IMR-90 (cell line): Measurements from ENCODE around the gene SYNPR. TPM values are rescaled to one million over a fixed set of nuclear protein-coding genes. Genes with fewer than 3 reads are reported as not detected.

Experiments used
- ATAC-seq: fragments of 200-7000 bp; cut with Tn5 transposase; 2 replicates; pipeline ENCODE4 v1.9.1; 2020; ENCODE audit warnings: low read depth, mild to moderate bottlenecking, moderate library complexity
- BruUV-seq: library from RNA; stranded (reverse); fragments of 400-500 nt; replicated peaks from 2 replicates; lab custom pipeline; 2021; lab: Mats Ljungman, UMichigan
- CTCF ChIA-PET: fragments of 300-600 bp; formaldehyde crosslinking; extraction: SDS; loops from one replicate; lab custom pipeline; 2021; ENCODE audit warnings: antibody characterized with exemption; lab: Yijun Ruan, JAX
- POLR2A ChIA-PET: fragments of 300-600 bp; sonication (Branson Sonifier 250); formaldehyde crosslinking; loops from one replicate; lab custom pipeline; 2022; ENCODE audit warnings: antibody characterized with exemption; ENCODE audit not compliant: unreplicated experiment; lab: Charles Lee
- DNase-seq: peaks from one replicate; pipeline ENCODE4 v3.0.0; 2013
- H2AFZ ChIP-seq: replicated peaks from 2 replicates; pipeline ENCODE3; 2013; ENCODE audit warnings: low read length, mild to moderate bottlenecking; ENCODE audit not compliant: poor library complexity
- H2AK5ac ChIP-seq: 2 replicates; pipeline ENCODE4 v1.6.1; 2013; ENCODE audit warnings: low read depth, low read length, inconsistent platforms
- H2AK9ac ChIP-seq: replicated peaks from 2 replicates; pipeline ENCODE3; 2013; ENCODE audit warnings: mild to moderate bottlenecking, low read depth, low read length, moderate library complexity; ENCODE audit not compliant: poor library complexity
- H2BK120ac ChIP-seq: 2 replicates; pipeline ENCODE4 v1.6.1; 2013; ENCODE audit warnings: low read depth, low read length, inconsistent platforms
- H2BK15ac ChIP-seq: 3 replicates; pipeline ENCODE4 v1.6.1; 2013; ENCODE audit warnings: low read depth, low read length, inconsistent platforms
- H2BK20ac ChIP-seq: 2 replicates; pipeline ENCODE4 v1.6.1; 2013; ENCODE audit warnings: low read depth, mild to moderate bottlenecking, inconsistent platforms, low read length, moderate library complexity
- H2BK5ac ChIP-seq: 2 replicates; pipeline ENCODE4 v1.6.1; 2013; ENCODE audit warnings: mild to moderate bottlenecking, low read depth, low read length, inconsistent platforms; ENCODE audit not compliant: poor library complexity, severe bottlenecking
- H3K14ac ChIP-seq: replicated peaks from 2 replicates; pipeline ENCODE4 v1.6.1; 2013; ENCODE audit warnings: low read depth, low read length, inconsistent platforms
- H3K18ac ChIP-seq: 2 replicates; pipeline ENCODE4 v1.6.1; 2013; ENCODE audit warnings: low read depth, low read length, control low read depth
- H3K23ac ChIP-seq: 2 replicates; pipeline ENCODE4 v1.6.1; 2013; ENCODE audit warnings: low read depth, low read length, inconsistent platforms
- H3K27ac ChIP-seq: 2 replicates; pipeline ENCODE4 v1.5.1; 2013; ENCODE audit warnings: mild to moderate bottlenecking, control low read depth, low read length; ENCODE audit not compliant: insufficient read depth
- H3K27me3 ChIP-seq: 2 replicates; pipeline ENCODE4 v1.6.1; 2013; ENCODE audit warnings: low read length; ENCODE audit not compliant: control insufficient read depth, insufficient read depth
- H3K36me3 ChIP-seq: 2 replicates; pipeline ENCODE4 v1.6.1; 2013; ENCODE audit warnings: low read length, mixed read lengths; ENCODE audit not compliant: control insufficient read depth, insufficient read depth
- H3K4ac ChIP-seq: 2 replicates; pipeline ENCODE4 v1.6.1; 2013; ENCODE audit warnings: low read depth, low read length, inconsistent platforms
- H3K4me1 ChIP-seq: 2 replicates; pipeline ENCODE4 v1.6.1; 2013; ENCODE audit warnings: low read length, mixed read lengths; ENCODE audit not compliant: control insufficient read depth, insufficient read depth
- H3K4me2 ChIP-seq: 2 replicates; pipeline ENCODE4 v1.6.1; 2013; ENCODE audit warnings: low read depth, mild to moderate bottlenecking, control low read depth, low read length, moderate library complexity
- H3K4me3 ChIP-seq: 2 replicates; pipeline ENCODE4 v1.5.1; 2013; ENCODE audit warnings: low read depth, mild to moderate bottlenecking, control low read depth, low read length, moderate library complexity; ENCODE audit not compliant: insufficient read depth
- H3K56ac ChIP-seq: 2 replicates; pipeline ENCODE4 v1.6.1; 2013; ENCODE audit warnings: low read length, inconsistent platforms; ENCODE audit not compliant: insufficient read depth; ENCODE audit errors: extremely low read depth
- H3K79me1 ChIP-seq, 2 experiments: 2 replicates each; pipeline ENCODE4 v1.6.1; 2013; ENCODE audit warnings: low read length in 2 of 2, inconsistent platforms in 1 of 2, low read depth in 1 of 2
- H3K9ac ChIP-seq: 2 replicates; pipeline ENCODE4 v1.6.1; 2013; ENCODE audit warnings: low read depth, low read length, control low read depth
- H3K9me1 ChIP-seq: 2 replicates; pipeline ENCODE4 v1.6.1; 2013; ENCODE audit warnings: low read length, inconsistent platforms; ENCODE audit not compliant: insufficient read depth
- H3K9me3 ChIP-seq: 2 replicates; pipeline ENCODE4 v1.6.1; 2013; ENCODE audit warnings: low read length; ENCODE audit not compliant: control insufficient read depth, insufficient read depth
- H4K20me1 ChIP-seq: 2 replicates; pipeline ENCODE4 v1.6.1; 2013; ENCODE audit warnings: low read length, inconsistent platforms; ENCODE audit not compliant: insufficient read depth
- H4K5ac ChIP-seq: 2 replicates; pipeline ENCODE4 v1.6.1; 2013; ENCODE audit warnings: mild to moderate bottlenecking, low read depth, low read length, control low read depth
- H4K8ac ChIP-seq, 2 experiments: 2 replicates each; pipeline ENCODE4 v1.6.1; 2013; ENCODE audit warnings: low read depth in 2 of 2, low read length in 2 of 2, control low read depth in 1 of 2, inconsistent platforms in 1 of 2
- H4K91ac ChIP-seq: 2 replicates; pipeline ENCODE4 v1.6.1; 2013; ENCODE audit warnings: low read depth, low read length, inconsistent platforms; ENCODE audit not compliant: insufficient read depth
- BHLHE40 ChIP-seq: fragments of 150-350 bp; IDR thresholded peaks from 2 replicates; pipeline ENCODE4 v1.6.1; 2016; ENCODE audit warnings: mild to moderate bottlenecking, low read depth, low read length
- CEBPB ChIP-seq: IDR thresholded peaks from 2 replicates; pipeline ENCODE4 v1.6.1; 2012; ENCODE audit warnings: low read depth, low read length, improper control_type of control experiment
- ELK1 ChIP-seq: fragments of 150-350 bp; IDR thresholded peaks from 2 replicates; pipeline ENCODE4 v1.6.1; 2016; ENCODE audit warnings: low read depth, mild to moderate bottlenecking, low read length, moderate library complexity, borderline replicate concordance
- MAFK ChIP-seq: IDR thresholded peaks from 2 replicates; pipeline ENCODE4 v1.6.1; 2012; ENCODE audit warnings: low read depth, low read length, improper control_type of control experiment
- POLR2A ChIP-seq: IDR thresholded peaks from 2 replicates; pipeline ENCODE4 v1.6.1; 2012; ENCODE audit warnings: mild to moderate bottlenecking, low read depth, low read length
- RFX5 ChIP-seq: IDR thresholded peaks from 2 replicates; pipeline ENCODE4 v1.8.0; 2012; ENCODE audit warnings: low read depth, mild to moderate bottlenecking, low read length, moderate library complexity
- SMC3 ChIP-seq: fragments of 150-350 bp; IDR thresholded peaks from 2 replicates; pipeline ENCODE4 v1.6.1; 2016; ENCODE audit warnings: low read depth, mild to moderate bottlenecking, antibody characterized with exemption, low read length, moderate library complexity
- USF2 ChIP-seq: fragments of 150-350 bp; IDR thresholded peaks from 2 replicates; pipeline ENCODE4 v1.6.1; 2017; ENCODE audit warnings: mild to moderate bottlenecking, antibody characterized with exemption, low read length, low read depth
- WGBS, 2 experiments: methylation state at CpG; one replicate each; pipeline versions ENCODE4 v1.1.5 to v1.1.7; 2013; ENCODE audit warnings: missing lambda C conversion rate in 2 of 2; ENCODE audit not compliant: insufficient read length in 1 of 2; ENCODE audit errors: extremely low coverage in 2 of 2; 5-methylcytosine and 5-hydroxymethylcytosine counted together
- dilution Hi-C: fragments of 300-500 bp; cut with HindIII; formaldehyde crosslinking; loops from one replicate; pipeline ENCODE4 v1.14.3; 2018; ENCODE audit warnings: low sequenced_read_pairs; ENCODE audit not compliant: unreplicated experiment
- in situ Hi-C: fragments of 300-500 bp; cut with MboI; formaldehyde crosslinking; loops from 3 replicates; pipeline ENCODE4 v1.14.3; 2019; ENCODE audit warnings: low sequenced_read_pairs, inconsistent platforms, mixed read lengths
- intact Hi-C: fragments of 100-400 bp; cut with micrococcal nuclease; formaldehyde crosslinking; loops from 2 replicates; pipeline ENCODE4 v1.10.0; 2022
- polyA plus RNA-seq, 3 experiments: library from polyadenylated mRNA; depleted of rRNA; stranded (reverse); fragments of >200 nt; gene quantifications; 2 replicates each; pipeline ENCODE4 v1.2.3, GENCODE V29; 2012; ENCODE audit warnings: low replicate concordance in 1 of 3
- total RNA-seq: library from RNA; depleted of rRNA; stranded (reverse); fragments of >200 nt; gene quantifications from 2 replicates; pipeline ENCODE4 v1.2.3, GENCODE V29; 2012
- TF ChIP-seq, protein P1 (sequence below): conservative IDR thresholded peaks from 2 replicates; pipeline ENCODE4 v1.5.1; 2012; ENCODE audit warnings: mild to moderate bottlenecking, low read depth, low read length, improper control_type of control experiment

Gene SYNPR
- total and polyA plus RNA-seq, 2 of the 4 experiments (the other 2 are of a cell fraction): not detected

- dilution Hi-C loops: no loop called here
Observed at GRCh38 chr3:63333815-63334214, 55.7 kb downstream of the SYNPR start.

More at GRCh38 chr3:63333815-63334214, 55.7 kb downstream of the SYNPR start:
- H3K36me3 ChIP-seq: no peaks in the 10 kb centered on the region
- DNase-seq: peak; percentile 9
- H3K4me1 ChIP-seq: no peaks in the 10 kb centered on the region
- no peak overlapping the region for H3K4me3 ChIP-seq
- no peak overlapping the region for H3K27ac ChIP-seq
- H3K9me3 ChIP-seq: no peaks in the 10 kb centered on the region
- H2BK120ac ChIP-seq: no peak overlapping the region
- TF ChIP-seq, protein P1, sequence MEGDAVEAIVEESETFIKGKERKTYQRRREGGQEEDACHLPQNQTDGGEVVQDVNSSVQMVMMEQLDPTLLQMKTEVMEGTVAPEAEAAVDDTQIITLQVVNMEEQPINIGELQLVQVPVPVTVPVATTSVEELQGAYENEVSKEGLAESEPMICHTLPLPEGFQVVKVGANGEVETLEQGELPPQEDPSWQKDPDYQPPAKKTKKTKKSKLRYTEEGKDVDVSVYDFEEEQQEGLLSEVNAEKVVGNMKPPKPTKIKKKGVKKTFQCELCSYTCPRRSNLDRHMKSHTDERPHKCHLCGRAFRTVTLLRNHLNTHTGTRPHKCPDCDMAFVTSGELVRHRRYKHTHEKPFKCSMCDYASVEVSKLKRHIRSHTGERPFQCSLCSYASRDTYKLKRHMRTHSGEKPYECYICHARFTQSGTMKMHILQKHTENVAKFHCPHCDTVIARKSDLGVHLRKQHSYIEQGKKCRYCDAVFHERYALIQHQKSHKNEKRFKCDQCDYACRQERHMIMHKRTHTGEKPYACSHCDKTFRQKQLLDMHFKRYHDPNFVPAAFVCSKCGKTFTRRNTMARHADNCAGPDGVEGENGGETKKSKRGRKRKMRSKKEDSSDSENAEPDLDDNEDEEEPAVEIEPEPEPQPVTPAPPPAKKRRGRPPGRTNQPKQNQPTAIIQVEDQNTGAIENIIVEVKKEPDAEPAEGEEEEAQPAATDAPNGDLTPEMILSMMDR: 0 out of 2 replicates have a peak, but pooled peaks have one; percentile 16
- TF ChIP-seq USF2: no peak
- no peak for TF ChIP-seq CEBPB
- no peak for TF ChIP-seq ELK1
- TF ChIP-seq POLR2A: no peak
- TF ChIP-seq RFX5: no peak
- peak; percentile 23; the same call in 1 of the 2 replicates for TF ChIP-seq SMC3
- no peak for TF ChIP-seq MAFK
- TF ChIP-seq BHLHE40: no peak
- H4K20me1 ChIP-seq: no peaks in the 10 kb centered on the region
- no peak overlapping the region for H4K91ac ChIP-seq
- H3K56ac ChIP-seq: no peak overlapping the region
- H3K23ac ChIP-seq: no peak overlapping the region
- ChIA-PET POLR2A (no interaction called here), CTCF (no interaction called here)
- no peak overlapping the region for H3K4me2 ChIP-seq
- H3K18ac ChIP-seq: no peak overlapping the region
- no peaks in the 10 kb centered on the region for H3K9me1 ChIP-seq
- no peaks in the 10 kb centered on the region for H3K79me1 ChIP-seq
- no peak overlapping the region for H3K4ac ChIP-seq
- ATAC-seq: no peak
- in situ Hi-C loops: loop anchor here (25.0 kb wide), 2 partner anchors 97 to 722 kb away; no protein-coding TSS in a partner anchor
- H3K14ac ChIP-seq: no peak overlapping the region
- intact Hi-C loops: loop anchor here (2.0 kb wide), 1 partner anchor 711 kb away; no protein-coding TSS in a partner anchor
- no peak overlapping the region for H2BK20ac ChIP-seq
- H2AFZ ChIP-seq: no peak overlapping the region
- no TSS peak for BruUV-seq
- H2BK15ac ChIP-seq: no peak overlapping the region
- no peak overlapping the region for H3K9ac ChIP-seq
- H3K27me3 ChIP-seq: no peaks in the 10 kb centered on the region
- no peak overlapping the region for H4K5ac ChIP-seq
- H4K8ac ChIP-seq: no peak overlapping the region
- no peak overlapping the region for H2AK5ac ChIP-seq
- no peak overlapping the region for H2BK5ac ChIP-seq
- no peak overlapping the region for H2AK9ac ChIP-seq
- WGBS, 2 experiments: no CpG with 5 or more reads among the region's 1 CpG
